Measurements from ENCODE around the gene SMC1A. TPM values are rescaled to one million over a fixed set of nuclear protein-coding genes. Genes with fewer than 3 reads are reported as not detected.
"Not testable (repeated sequence)": the region's sequence is repeated elsewhere in the genome, so short reads cannot be mapped to it uniquely, and the experiment has no call there.

SMC1A gene
- total RNA-seq, 2 experiments from 2014 or later = 130 to 132 TPM

DNA sequence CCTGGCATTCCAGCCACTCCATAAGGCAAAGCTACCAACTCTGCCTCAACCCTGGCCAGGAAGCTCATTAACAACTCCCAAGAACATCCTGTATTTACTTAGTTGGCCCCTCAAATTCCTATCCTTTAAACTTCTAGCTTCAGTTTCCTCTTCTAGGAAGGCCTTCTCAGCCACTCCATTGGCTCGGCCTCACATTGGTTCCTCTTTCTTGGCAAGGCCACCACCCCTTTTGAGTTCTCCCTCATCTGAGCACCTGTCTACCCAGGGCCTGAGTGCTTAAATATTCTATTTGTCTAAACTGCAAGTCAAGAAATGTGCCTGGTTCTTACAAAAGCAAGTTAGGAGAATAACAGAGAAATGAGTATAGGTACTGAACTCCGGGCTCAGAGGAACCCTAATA lies 10.0 kb downstream of the SMC1A start:
- no peaks in the 10 kb centered on the region for H3K27me3 Mint-ChIP-seq
- no peak overlapping the region for H3K27ac Mint-ChIP-seq
- H3K36me3 Mint-ChIP-seq (ENCODE audit: low read depth) = peaks cover 45% of the 10 kb centered on the region
- no peaks in the 10 kb centered on the region for H3K9me3 Mint-ChIP-seq
- POLR2A ChIA-PET = interaction anchor here (1.7 kb wide), 1 partner anchor 9 kb away, joined by 9 read pairs; the partner anchor contains the start of gene SMC1A
- CTCF ChIA-PET = interaction anchor here (1.9 kb wide), 1 partner anchor 33 kb away, joined by 5 read pairs; no protein-coding TSS in a partner anchor
- DNase-seq = no peak
- peaks cover 2% of the 10 kb centered on the region for H3K4me1 Mint-ChIP-seq
- no peak overlapping the region for H3K4me3 Mint-ChIP-seq

- peaks cover 54% of the 10 kb centered on the region for H3K36me3 Mint-ChIP-seq (ENCODE audit: low read depth)
- no peaks in the 10 kb centered on the region for H3K27me3 Mint-ChIP-seq
- ChIA-PET POLR2A (no interaction called here), CTCF (interaction anchor here (0.7 kb wide), 1 partner anchor 10 kb away, joined by 4 read pairs; no protein-coding TSS in a partner anchor)
- H3K27ac Mint-ChIP-seq = no peak overlapping the region
- H3K4me3 Mint-ChIP-seq = no peak overlapping the region
- no peaks in the 10 kb centered on the region for H3K9me3 Mint-ChIP-seq
- H3K4me1 Mint-ChIP-seq = no peaks in the 10 kb centered on the region
- no peak for DNase-seq
These were observed 18.9 kb downstream of the SMC1A start for GRCh38 chrX:53403535-53403934.

- POLR2A ChIA-PET = no interaction called here
- Mint-ChIP-seq H3K9me3 (no peaks in the 10 kb centered on the region), H3K27me3 (no peaks in the 10 kb centered on the region), H3K4me1 (no peaks in the 10 kb centered on the region), H3K36me3 (ENCODE audit: low read depth) (peaks cover 50% of the 10 kb centered on the region), H3K4me3 (no peak overlapping the region), H3K27ac (no peak overlapping the region)
- no peak for DNase-seq
- CTCF ChIA-PET = no interaction called here
These were observed 24.2 kb downstream of the SMC1A start for GRCh38 chrX:53398216-53398615.

DNA sequence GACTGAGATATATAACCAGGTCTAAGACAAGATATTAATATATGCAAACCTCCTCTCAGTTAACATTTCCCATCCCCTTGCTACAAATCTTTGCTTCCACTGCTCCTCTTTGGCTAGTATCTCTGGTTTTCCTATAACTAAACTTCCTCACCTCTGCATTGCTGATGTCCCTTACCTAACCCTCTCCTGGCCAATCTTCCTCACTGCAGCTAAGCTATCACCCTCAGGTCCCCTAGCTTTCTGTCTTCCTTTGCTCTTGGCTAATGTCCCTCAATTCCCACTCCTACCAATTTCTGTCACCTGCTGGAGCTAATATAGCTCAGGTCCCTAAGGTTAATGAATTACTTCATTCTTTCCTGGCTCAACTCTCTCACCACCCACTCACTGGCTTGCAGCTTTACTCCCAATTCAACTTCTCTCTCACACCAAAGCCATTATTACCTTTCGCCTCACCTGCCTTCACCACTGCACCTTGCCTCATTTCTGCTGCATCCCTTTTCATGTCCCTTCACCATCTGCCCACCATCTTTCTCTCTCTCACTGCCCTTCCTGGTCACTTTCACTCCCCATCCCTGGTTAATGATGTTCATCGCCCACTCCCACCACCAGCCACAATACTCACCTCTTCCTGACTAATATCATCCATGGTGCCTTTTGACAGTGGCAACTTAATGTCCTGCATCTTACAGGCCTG lies 26.7 kb downstream of the SMC1A start:
- no peak overlapping the region for H3K27ac Mint-ChIP-seq
- CTCF ChIA-PET = no interaction called here

DNA sequence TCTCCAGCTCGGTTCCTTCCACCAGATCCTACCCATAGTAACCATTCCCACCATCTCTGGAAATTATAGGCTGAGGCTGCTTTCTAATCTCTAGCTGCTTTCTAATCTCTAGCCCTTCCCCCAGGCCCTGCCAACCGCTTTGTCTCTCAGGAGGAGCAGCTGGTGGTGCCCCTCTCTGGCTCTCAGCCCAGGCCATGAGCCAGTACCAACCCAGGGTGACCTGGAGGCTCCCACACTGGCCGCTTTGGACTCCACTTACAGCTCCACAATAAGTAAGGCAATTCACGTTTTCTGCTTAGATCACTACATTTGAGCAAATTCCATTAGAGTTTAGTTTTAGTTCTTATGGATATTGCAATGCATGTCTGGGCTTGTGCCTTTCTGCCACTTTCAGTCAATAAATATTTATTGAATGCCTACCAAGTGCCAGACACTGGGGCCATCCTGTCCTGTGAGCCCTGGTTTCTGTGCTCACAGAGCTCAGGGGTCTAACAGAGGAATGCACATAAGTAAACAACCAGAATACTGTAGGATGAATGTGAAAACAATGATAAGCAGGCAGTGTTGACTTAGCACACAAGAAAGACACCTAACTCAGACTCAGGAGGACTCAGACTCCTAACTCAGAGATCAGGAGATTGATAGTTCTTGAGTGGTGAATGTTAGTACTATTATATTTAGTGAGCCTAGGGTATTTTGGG lies 38.9 kb downstream of the SMC1A start:
- POLR2A ChIA-PET = no interaction called here
- no peak for DNase-seq
- Mint-ChIP-seq H3K27ac (no peak overlapping the region), H3K4me3 (no peak overlapping the region), H3K4me1 (no peaks in the 10 kb centered on the region), H3K27me3 (no peaks in the 10 kb centered on the region), H3K9me3 (no peaks in the 10 kb centered on the region), H3K36me3 (ENCODE audit: low read depth) (peaks cover 54% of the 10 kb centered on the region)
- CTCF ChIA-PET = no interaction called here

More for the DNA sequence above, 26.7 kb downstream of the SMC1A start:
- Mint-ChIP-seq H3K4me3 (no peak overlapping the region), H3K9me3 (no peaks in the 10 kb centered on the region), H3K4me1 (no peaks in the 10 kb centered on the region), H3K27me3 (no peaks in the 10 kb centered on the region), H3K36me3 (ENCODE audit: low read depth) (peaks cover 41% of the 10 kb centered on the region)
- no peak for DNase-seq
- POLR2A ChIA-PET = no interaction called here

DNA sequence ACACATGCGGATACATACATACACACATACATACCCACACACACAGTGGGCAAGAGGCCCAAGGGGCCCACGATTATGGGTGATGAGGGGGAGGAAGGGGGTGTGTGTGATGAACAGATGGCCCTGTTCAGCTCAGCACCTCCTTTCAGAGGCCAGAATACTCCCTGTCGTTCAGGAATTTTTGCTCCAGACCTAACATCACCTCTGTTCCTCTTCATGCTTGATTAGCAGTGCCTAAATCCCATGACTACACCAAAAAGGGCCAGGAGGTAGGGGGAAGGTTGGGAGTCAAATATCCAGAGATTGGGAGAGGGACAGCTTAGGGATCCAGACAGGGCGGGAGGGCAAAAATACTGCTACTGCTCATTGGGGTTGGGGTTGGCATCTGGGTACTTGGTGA lies 42.7 kb downstream of the SMC1A start:
- no peaks in the 10 kb centered on the region for H3K4me1 Mint-ChIP-seq
- POLR2A ChIA-PET = no interaction called here

GRCh38 chrX:53379008-53379710 lies 43.3 kb downstream of the SMC1A start:
- H3K9me3 Mint-ChIP-seq = no peaks in the 10 kb centered on the region
- no peak overlapping the region for H3K4me3 Mint-ChIP-seq
- peaks cover 62% of the 10 kb centered on the region for H3K36me3 Mint-ChIP-seq (ENCODE audit: low read depth)
- ChIA-PET CTCF (no interaction called here), POLR2A (no interaction called here)
- H3K27ac Mint-ChIP-seq = no peak overlapping the region
- H3K27me3 Mint-ChIP-seq = no peaks in the 10 kb centered on the region
- no peak for DNase-seq
- H3K4me1 Mint-ChIP-seq = no peaks in the 10 kb centered on the region

More for the DNA sequence above, 42.7 kb downstream of the SMC1A start:
- H3K27ac Mint-ChIP-seq = no peak overlapping the region
- H3K36me3 Mint-ChIP-seq (ENCODE audit: low read depth) = peaks cover 60% of the 10 kb centered on the region
- no peak for DNase-seq
- H3K4me3 Mint-ChIP-seq = no peak overlapping the region
- CTCF ChIA-PET = no interaction called here
- no peaks in the 10 kb centered on the region for H3K9me3 Mint-ChIP-seq
- H3K27me3 Mint-ChIP-seq = no peaks in the 10 kb centered on the region

DNA sequence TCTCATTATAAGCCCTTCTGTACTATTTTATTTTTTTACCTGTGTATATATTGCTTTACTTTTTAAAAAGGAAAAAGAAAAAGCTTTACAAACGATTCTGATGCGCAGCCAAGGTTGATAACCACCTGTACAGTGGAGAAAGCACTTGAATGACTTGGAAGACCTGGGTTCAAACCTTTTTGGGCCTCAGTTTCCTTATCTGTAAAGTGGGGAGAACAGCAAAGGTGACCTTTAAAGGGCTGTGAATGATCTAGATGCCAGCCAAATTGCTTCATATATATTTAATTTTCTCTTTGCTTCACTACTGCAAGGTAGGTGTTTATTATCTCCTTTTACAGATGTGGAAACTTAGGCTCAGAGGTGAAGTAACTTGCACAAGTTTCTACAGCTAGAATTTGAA lies 45.0 kb downstream of the SMC1A start:
- peaks cover 51% of the 10 kb centered on the region for H3K36me3 Mint-ChIP-seq (ENCODE audit: low read depth)
- H3K27me3 Mint-ChIP-seq = no peaks in the 10 kb centered on the region
- DNase-seq = no peak
- POLR2A ChIA-PET = no interaction called here
- no peak overlapping the region for H3K27ac Mint-ChIP-seq
- no peaks in the 10 kb centered on the region for H3K9me3 Mint-ChIP-seq
- CTCF ChIA-PET = no interaction called here
- H3K4me1 Mint-ChIP-seq = no peaks in the 10 kb centered on the region
- no peak overlapping the region for H3K4me3 Mint-ChIP-seq

GRCh38 chrX:53376888-53377287 lies 45.6 kb downstream of the SMC1A start:
- Mint-ChIP-seq H3K4me1 (peaks cover 2% of the 10 kb centered on the region), H3K4me3 (no peak overlapping the region), H3K27me3 (no peaks in the 10 kb centered on the region), H3K27ac (no peak overlapping the region), H3K36me3 (ENCODE audit: low read depth) (peaks cover 45% of the 10 kb centered on the region), H3K9me3 (no peaks in the 10 kb centered on the region)
- ChIA-PET CTCF (no interaction called here), POLR2A (no interaction called here)
- no peak for DNase-seq

DNA sequence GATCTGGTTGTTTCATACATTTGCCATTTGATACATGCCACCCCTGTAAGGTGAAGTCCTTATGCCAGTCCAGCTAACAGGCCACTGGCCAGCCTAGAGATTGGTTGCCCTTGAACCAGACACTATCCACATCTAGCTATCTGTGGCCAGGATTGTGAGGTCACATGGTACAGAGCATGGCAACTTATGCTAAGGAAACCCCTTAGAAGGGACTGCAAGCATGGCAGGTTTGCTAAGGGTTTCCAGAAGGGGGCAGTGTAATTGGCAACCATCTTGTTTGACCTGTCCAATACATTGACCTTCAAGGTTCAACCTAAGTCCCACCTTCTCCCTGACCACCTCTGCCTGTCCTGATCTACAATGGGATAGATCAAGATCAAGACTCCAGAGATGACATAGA lies 47.5 kb downstream of the SMC1A start:
- Mint-ChIP-seq H3K4me3 (no peak overlapping the region), H3K27me3 (no peaks in the 10 kb centered on the region), H3K9me3 (no peaks in the 10 kb centered on the region), H3K27ac (no peak overlapping the region), H3K4me1 (peaks cover 6% of the 10 kb centered on the region), H3K36me3 (ENCODE audit: low read depth) (peaks cover 29% of the 10 kb centered on the region)
- no peak for DNase-seq
- CTCF ChIA-PET = interaction anchor here (1.4 kb wide), 1 partner anchor 56 kb away, joined by 4 read pairs; no protein-coding TSS in a partner anchor
- POLR2A ChIA-PET = interaction anchor here (1.2 kb wide), 1 partner anchor 12 kb away, joined by 3 read pairs; no protein-coding TSS in a partner anchor

GRCh38 chrX:53374222-53374820 lies 48.1 kb downstream of the SMC1A start:
- POLR2A ChIA-PET = interaction anchor here (1.0 to 1.2 kb wide), 2 partner anchors 12 to 53 kb away, joined by 3 read pairs; no protein-coding TSS in a partner anchor
- H3K9me3 Mint-ChIP-seq = no peaks in the 10 kb centered on the region

GRCh38 chrX:53373307-53373706 lies 49.1 kb downstream of the SMC1A start:
- Mint-ChIP-seq H3K27ac (no peak overlapping the region), H3K4me1 (peaks cover 6% of the 10 kb centered on the region), H3K9me3 (no peaks in the 10 kb centered on the region), H3K4me3 (no peak overlapping the region), H3K36me3 (ENCODE audit: low read depth) (peaks cover 19% of the 10 kb centered on the region), H3K27me3 (no peaks in the 10 kb centered on the region)
- ChIA-PET CTCF (no interaction called here), POLR2A (interaction anchor here (1.2 kb wide), 1 partner anchor 11 kb away, joined by 3 read pairs; no protein-coding TSS in a partner anchor)
- no peak for DNase-seq

More at GRCh38 chrX:53374222-53374820, 48.1 kb downstream of the SMC1A start:
- Mint-ChIP-seq H3K4me3 (no peak overlapping the region), H3K27me3 (no peaks in the 10 kb centered on the region), H3K27ac (no peak overlapping the region), H3K4me1 (peaks cover 6% of the 10 kb centered on the region), H3K36me3 (ENCODE audit: low read depth) (peaks cover 23% of the 10 kb centered on the region)
- DNase-seq = no peak
- CTCF ChIA-PET = interaction anchor here (1.4 kb wide), 1 partner anchor 55 kb away, joined by 4 read pairs; no protein-coding TSS in a partner anchor

- H3K36me3 Mint-ChIP-seq (ENCODE audit: low read depth); H3K4me1 Mint-ChIP-seq; H3K27ac Mint-ChIP-seq; H3K9me3 Mint-ChIP-seq; CTCF ChIA-PET; DNase-seq; H3K4me3 Mint-ChIP-seq; H3K27me3 Mint-ChIP-seq; POLR2A ChIA-PET: not testable (repeated sequence)
These were observed 56.0 kb downstream of the SMC1A start for GRCh38 chrX:53366454-53366853.

Data from activated CD4-positive, alpha-beta memory T cell treated with anti-CD3 and anti-CD28 coated beads, Interleukin-2, amount 10 ng/mL, durations not matched to agents 7 days and 5 days (primary cell).